Smooth muscle cell (in vitro differentiated cells): ENCODE data around the gene ARL15. TPM values are rescaled to one million over a fixed set of nuclear protein-coding genes. Genes with fewer than 3 reads are reported as not detected.

Experiments
- DNase-seq: peaks from one replicate; lab custom pipeline; 2025; ENCODE audit not compliant: unreplicated experiment; lab: John Stamatoyannopoulos, UW
- H2AFZ ChIP-seq: fragments of 200-600 bp; sonication (generic); 2 replicates; pipeline ENCODE4 v1.6.0; 2016; ENCODE audit warnings: antibody characterized with exemption, low read depth, mild to moderate bottlenecking
- H3F3A ChIP-seq: fragments of 200-600 bp; sonication (generic); 2 replicates; pipeline ENCODE4 v1.6.0; 2017; ENCODE audit warnings: antibody characterized with exemption, low read depth
- H3K27ac ChIP-seq: fragments of 200-600 bp; sonication (generic); 2 replicates; pipeline ENCODE4 v1.5.1; 2016; ENCODE audit warnings: low read depth, mild to moderate bottlenecking
- H3K27me3 ChIP-seq: fragments of 200-600 bp; sonication (generic); 2 replicates; pipeline ENCODE4 v1.6.1; 2016; ENCODE audit warnings: low read depth, mild to moderate bottlenecking
- H3K36me3 ChIP-seq: fragments of 200-600 bp; sonication (generic); 2 replicates; pipeline ENCODE4 v1.5.1; 2016; ENCODE audit warnings: low read depth
- H3K4me1 ChIP-seq: fragments of 200-600 bp; sonication (generic); 2 replicates; pipeline ENCODE4 v1.5.1; 2016; ENCODE audit warnings: low read depth
- H3K4me2 ChIP-seq: fragments of 200-600 bp; sonication (generic); 2 replicates; pipeline ENCODE4 v1.6.0; 2016; ENCODE audit warnings: mild to moderate bottlenecking
- H3K4me3 ChIP-seq: fragments of 200-600 bp; sonication (generic); 2 replicates; pipeline ENCODE4 v1.5.1; 2016; ENCODE audit warnings: mild to moderate bottlenecking
- H3K79me2 ChIP-seq: fragments of 200-600 bp; sonication (generic); 2 replicates; pipeline ENCODE4 v1.6.0; 2016; ENCODE audit warnings: low read depth, mild to moderate bottlenecking
- H3K9ac ChIP-seq: fragments of 200-600 bp; sonication (generic); 2 replicates; pipeline ENCODE4 v1.6.0; 2016; ENCODE audit warnings: low read depth
- H3K9me3 ChIP-seq: fragments of 200-600 bp; sonication (generic); replicated peaks from 2 replicates; pipeline ENCODE4 v1.5.1; 2016; ENCODE audit warnings: low read depth
- H4K20me1 ChIP-seq: fragments of 200-600 bp; sonication (generic); 2 replicates; pipeline ENCODE4 v1.6.0; 2016; ENCODE audit warnings: low read depth
- WGBS: methylation state at CpG from one replicate; pipeline ENCODE4 v1.1.7; 2016; ENCODE audit warnings: low lambda C conversion rate; 5-methylcytosine and 5-hydroxymethylcytosine counted together
- polyA plus RNA-seq: library from polyadenylated mRNA; unstranded; fragments of >200 nt; fragmentation: Nextera tagmentation; extraction: Ambion mirVana; gene quantifications from 2 replicates; pipeline ENCODE4 v1.2.1, GENCODE V29; 2016
- total RNA-seq: library from RNA; depleted of rRNA; stranded (reverse); fragments of >200 nt; gene quantifications from 2 replicates; pipeline ENCODE4 v1.2.3, GENCODE V29; 2014
- TF ChIP-seq, protein P1 (sequence below): fragments of 200-600 bp; sonication (generic); IDR thresholded peaks from 2 replicates; pipeline ENCODE4 v1.5.1; 2017; ENCODE audit warnings: borderline replicate concordance, mild to moderate bottlenecking, antibody characterized with exemption; ENCODE audit not compliant: insufficient read depth, poor library complexity, severe bottlenecking

Gene ARL15
- total and polyA plus RNA-seq, 2 experiments from 2014 or later, result 9.8 to 51.1 TPM

DNA sequence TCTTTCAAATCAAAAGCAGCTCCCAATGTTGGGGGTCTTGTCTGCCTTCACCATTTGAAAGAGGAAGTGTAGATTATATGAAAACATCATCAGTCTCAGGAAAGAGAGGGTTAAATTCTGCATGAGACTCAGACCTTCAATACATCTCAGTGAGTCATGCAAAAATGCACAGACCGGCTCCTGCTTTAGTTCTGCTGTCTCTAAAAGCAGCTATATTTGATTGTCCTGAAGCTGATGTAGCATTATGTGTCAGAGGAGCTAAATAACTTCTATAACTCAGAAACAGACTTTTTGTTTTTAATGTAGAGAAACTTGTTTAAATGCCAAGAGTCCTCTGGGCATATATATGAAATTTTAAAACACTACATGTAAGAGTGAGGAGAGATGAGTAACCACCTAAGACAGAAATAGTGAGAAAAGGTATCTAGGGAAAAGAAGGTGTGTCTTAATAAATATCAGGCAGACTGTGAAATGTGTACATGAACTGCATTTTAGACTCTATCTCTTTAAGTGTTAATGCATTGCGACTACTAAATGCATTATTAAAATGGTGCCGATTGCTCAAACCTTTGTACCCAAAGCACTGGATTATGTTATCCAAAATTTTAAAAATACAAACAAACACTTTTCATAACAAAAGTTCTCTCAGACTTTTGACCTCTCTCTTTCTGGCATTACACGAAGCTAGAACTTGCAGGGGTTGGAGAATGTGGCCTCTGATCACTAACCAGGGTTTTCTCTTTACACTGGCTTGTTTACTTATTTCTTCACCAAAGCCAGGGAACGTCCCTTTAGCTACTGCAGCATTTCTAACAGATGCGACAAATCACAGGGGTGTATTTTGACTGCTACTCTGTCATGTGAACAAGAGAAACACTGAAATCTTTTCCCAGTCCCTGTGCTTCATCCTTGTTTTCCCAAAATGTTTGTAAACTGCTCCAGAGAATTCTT, 302.3 kb downstream of the ARL15 start:
- H3K9ac ChIP-seq, result no peak overlapping the region

DNA sequence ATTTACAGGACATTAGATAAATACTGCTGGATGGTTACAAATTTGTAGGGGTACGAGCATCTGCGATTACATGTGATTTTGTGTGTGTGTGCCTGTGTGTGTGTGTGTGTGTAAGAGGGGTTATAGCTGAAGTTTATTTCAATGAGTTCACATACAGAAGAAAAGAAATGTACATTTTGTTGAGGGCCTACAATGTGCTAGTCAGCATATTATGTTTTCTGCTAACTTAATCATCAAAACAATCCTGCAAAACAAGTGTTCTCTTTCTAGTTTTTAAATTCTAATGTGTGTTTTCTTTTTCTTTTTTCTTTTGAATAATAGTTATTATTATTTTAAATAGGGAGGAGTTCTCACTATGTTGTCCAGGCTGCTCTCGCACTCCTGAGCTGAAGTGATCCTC, 305.7 kb downstream of the ARL15 start:
- H3K4me1 ChIP-seq, result peaks cover 27% of the 10 kb centered on the region
- H3F3A ChIP-seq, result no peaks in the 10 kb centered on the region
- WGBS, result 83% methylated on average over 3 of the region's 3 CpGs
- TF ChIP-seq, protein P1, sequence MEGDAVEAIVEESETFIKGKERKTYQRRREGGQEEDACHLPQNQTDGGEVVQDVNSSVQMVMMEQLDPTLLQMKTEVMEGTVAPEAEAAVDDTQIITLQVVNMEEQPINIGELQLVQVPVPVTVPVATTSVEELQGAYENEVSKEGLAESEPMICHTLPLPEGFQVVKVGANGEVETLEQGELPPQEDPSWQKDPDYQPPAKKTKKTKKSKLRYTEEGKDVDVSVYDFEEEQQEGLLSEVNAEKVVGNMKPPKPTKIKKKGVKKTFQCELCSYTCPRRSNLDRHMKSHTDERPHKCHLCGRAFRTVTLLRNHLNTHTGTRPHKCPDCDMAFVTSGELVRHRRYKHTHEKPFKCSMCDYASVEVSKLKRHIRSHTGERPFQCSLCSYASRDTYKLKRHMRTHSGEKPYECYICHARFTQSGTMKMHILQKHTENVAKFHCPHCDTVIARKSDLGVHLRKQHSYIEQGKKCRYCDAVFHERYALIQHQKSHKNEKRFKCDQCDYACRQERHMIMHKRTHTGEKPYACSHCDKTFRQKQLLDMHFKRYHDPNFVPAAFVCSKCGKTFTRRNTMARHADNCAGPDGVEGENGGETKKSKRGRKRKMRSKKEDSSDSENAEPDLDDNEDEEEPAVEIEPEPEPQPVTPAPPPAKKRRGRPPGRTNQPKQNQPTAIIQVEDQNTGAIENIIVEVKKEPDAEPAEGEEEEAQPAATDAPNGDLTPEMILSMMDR, result no peak
- H3K36me3 ChIP-seq, result no peaks in the 10 kb centered on the region
- no peak overlapping the region for H3K9ac ChIP-seq
- H3K27ac ChIP-seq, result no peak overlapping the region
- no peak overlapping the region for H3K4me2 ChIP-seq
- H3K9me3 ChIP-seq, result no peaks in the 10 kb centered on the region
- H2AFZ ChIP-seq, result no peak overlapping the region
- DNase-seq, result no peak
- no peaks in the 10 kb centered on the region for H4K20me1 ChIP-seq
- H3K27me3 ChIP-seq, result no peaks in the 10 kb centered on the region
- H3K4me3 ChIP-seq, result no peak overlapping the region
- H3K79me2 ChIP-seq, result no peaks in the 10 kb centered on the region

More for the DNA sequence above, 302.3 kb downstream of the ARL15 start:
- H2AFZ ChIP-seq, result no peak overlapping the region
- no peaks in the 10 kb centered on the region for H4K20me1 ChIP-seq
- H3K4me1 ChIP-seq, result peaks cover 34% of the 10 kb centered on the region
- no peaks in the 10 kb centered on the region for H3K79me2 ChIP-seq
- H3F3A ChIP-seq, result no peaks in the 10 kb centered on the region
- H3K4me2 ChIP-seq, result peak overlapping the region; percentile 64
- 36% methylated on average over 6 of the region's 6 CpGs for WGBS
- H3K27ac ChIP-seq, result peak overlapping the region; percentile 51
- H3K9me3 ChIP-seq, result no peaks in the 10 kb centered on the region
- DNase-seq, result no peak
- TF ChIP-seq, protein P1, result no peak
- H3K4me3 ChIP-seq, result no peak overlapping the region
- H3K27me3 ChIP-seq, result no peaks in the 10 kb centered on the region
- H3K36me3 ChIP-seq, result no peaks in the 10 kb centered on the region

DNA sequence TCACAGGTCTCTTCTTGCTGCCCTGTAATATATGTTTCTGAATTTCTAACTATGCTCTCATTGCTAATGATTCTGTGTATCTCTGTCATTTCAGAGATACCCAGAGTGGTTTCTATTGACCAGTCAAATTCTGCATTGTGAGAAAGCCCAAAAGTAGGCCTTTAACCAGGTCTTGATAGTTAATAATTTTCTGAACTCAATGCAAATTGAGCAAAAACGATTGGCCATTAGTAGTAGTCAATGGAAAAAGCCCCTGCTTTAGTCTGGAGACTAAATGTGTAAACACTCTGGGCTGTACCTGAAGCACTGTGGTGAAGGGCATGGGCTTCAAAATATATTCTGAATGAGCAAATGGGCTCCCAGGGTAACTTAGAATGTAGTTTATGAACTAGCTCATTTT, 307.6 kb downstream of the ARL15 start:
- Histone ChIP-seq H3K4me1 (peaks cover 17% of the 10 kb centered on the region), H3K36me3 (no peaks in the 10 kb centered on the region), H3K27me3 (no peaks in the 10 kb centered on the region), H3K4me2 (no peak overlapping the region), H2AFZ (no peak overlapping the region), H3K4me3 (no peak overlapping the region), H4K20me1 (no peaks in the 10 kb centered on the region), H3K9ac (no peak overlapping the region), H3F3A (peaks cover 4% of the 10 kb centered on the region), H3K9me3 (no peaks in the 10 kb centered on the region), H3K27ac (no peak overlapping the region), H3K79me2 (no peaks in the 10 kb centered on the region)
- WGBS, result 90% methylated on average over 1 of the region's 1 CpG
- no peak for DNase-seq
- TF ChIP-seq, protein P1, result no peak
